ENCODE measurements around the gene ASPN. TPM values are rescaled to one million over a fixed set of nuclear protein-coding genes. Genes with fewer than 3 reads are reported as not detected.

ASPN gene
- total RNA-seq, 2 experiments from 2014 or later, result not detected

- intact Hi-C loops (cut with DNase I, micrococcal nuclease), result no loop called here
- Histone ChIP-seq H3K4me3 (ENCODE audit: low read length) (no peak overlapping the region), H3K27me3 (ENCODE audit: control insufficient read depth in 1 of 2, insufficient read depth in 2 of 2, low read length in 2 of 2) (no peaks in the 10 kb centered on the region), H3K9me3 (ENCODE audit: control insufficient read depth in 1 of 2, insufficient read depth in 1 of 2, low read length in 2 of 2) (no peaks in the 10 kb centered on the region), H3K36me3 (ENCODE audit: insufficient read depth, low read length) (no peaks in the 10 kb centered on the region), H3K27ac (ENCODE audit: low read depth in 1 of 2, low read length in 2 of 2) (no peak overlapping the region), H3K4me1 (ENCODE audit: insufficient read depth, low read length) (no peaks in the 10 kb centered on the region)
- ATAC-seq (ENCODE audit: poor library complexity) (no peak), DNase-seq (no peak)
- Mint-ChIP-seq H3K36me3 (ENCODE audit: low read depth) (no peaks in the 10 kb centered on the region), H3K27ac (no peak overlapping the region), H3K4me1 (ENCODE audit: low read depth) (no peaks in the 10 kb centered on the region), H3K27me3 (no peaks in the 10 kb centered on the region), H3K9me3 (no peaks in the 10 kb centered on the region), H3K4me3 (no peak overlapping the region)
- ChIA-PET POLR2A (no interaction called here), CTCF (no interaction called here)
- TF ChIP-seq CTCF (IDR thresholded peaks at IDR 0.05), result no peak
Observed at GRCh38 chr9:92468206-92468605, 14.1 kb downstream of the ASPN start.

- Mint-ChIP-seq H3K9me3 (no peaks in the 10 kb centered on the region), H3K27ac (no peak overlapping the region), H3K4me1 (ENCODE audit: low read depth) (no peaks in the 10 kb centered on the region), H3K27me3 (no peaks in the 10 kb centered on the region), H3K36me3 (ENCODE audit: low read depth) (no peaks in the 10 kb centered on the region), H3K4me3 (no peak overlapping the region)
- ChIA-PET POLR2A (no interaction called here), CTCF (no interaction called here)
- TF ChIP-seq CTCF (IDR thresholded peaks at IDR 0.05), result no peak
- Histone ChIP-seq H3K27ac (ENCODE audit: low read depth in 1 of 2, low read length in 2 of 2) (no peak overlapping the region), H3K27me3 (ENCODE audit: control insufficient read depth in 1 of 2, insufficient read depth in 2 of 2, low read length in 2 of 2) (no peaks in the 10 kb centered on the region), H3K4me1 (ENCODE audit: insufficient read depth, low read length) (no peaks in the 10 kb centered on the region), H3K36me3 (ENCODE audit: insufficient read depth, low read length) (no peaks in the 10 kb centered on the region), H3K4me3 (ENCODE audit: low read length) (no peak overlapping the region), H3K9me3 (ENCODE audit: control insufficient read depth in 1 of 2, insufficient read depth in 1 of 2, low read length in 2 of 2) (no peaks in the 10 kb centered on the region)
- intact Hi-C loops (cut with DNase I, micrococcal nuclease), result no loop called here
- no peak for ATAC-seq (ENCODE audit: poor library complexity)
- DNase-seq, result no peak
Observed at GRCh38 chr9:92467511-92467910, 14.8 kb downstream of the ASPN start.

GRCh38 chr9:92467041-92467440, 15.3 kb downstream of the ASPN start:
- CTCF ChIA-PET, result no interaction called here
- Mint-ChIP-seq H3K36me3 (ENCODE audit: low read depth) (no peaks in the 10 kb centered on the region), H3K27ac (no peak overlapping the region), H3K27me3 (no peaks in the 10 kb centered on the region), H3K9me3 (no peaks in the 10 kb centered on the region), H3K4me1 (ENCODE audit: low read depth) (no peaks in the 10 kb centered on the region), H3K4me3 (no peak overlapping the region)
- TF ChIP-seq CTCF (IDR thresholded peaks at IDR 0.05), result no peak
- H3K4me3 ChIP-seq (ENCODE audit: low read length), result no peak overlapping the region
- no peak for ATAC-seq (ENCODE audit: poor library complexity)
- H3K9me3 ChIP-seq (ENCODE audit: control insufficient read depth in 1 of 2, insufficient read depth in 1 of 2, low read length in 2 of 2), result no peaks in the 10 kb centered on the region
- no peak overlapping the region for H3K27ac ChIP-seq (ENCODE audit: low read depth in 1 of 2, low read length in 2 of 2)
- H3K36me3 ChIP-seq (ENCODE audit: insufficient read depth, low read length), result no peaks in the 10 kb centered on the region
- H3K27me3 ChIP-seq (ENCODE audit: control insufficient read depth in 1 of 2, insufficient read depth in 2 of 2, low read length in 2 of 2), result no peaks in the 10 kb centered on the region
- DNase-seq, result no peak
- H3K4me1 ChIP-seq (ENCODE audit: insufficient read depth, low read length), result no peaks in the 10 kb centered on the region
- POLR2A ChIA-PET, result interaction anchor here (0.5 kb wide), 1 partner anchor 96 kb away, joined by 3 read pairs; no protein-coding TSS in a partner anchor
- intact Hi-C loops (cut with DNase I, micrococcal nuclease), result no loop called here

All from CD4-positive, alpha-beta T cell (primary cell).